Measurements from ENCODE around the gene C4orf50.

C4orf50 gene

DNA sequence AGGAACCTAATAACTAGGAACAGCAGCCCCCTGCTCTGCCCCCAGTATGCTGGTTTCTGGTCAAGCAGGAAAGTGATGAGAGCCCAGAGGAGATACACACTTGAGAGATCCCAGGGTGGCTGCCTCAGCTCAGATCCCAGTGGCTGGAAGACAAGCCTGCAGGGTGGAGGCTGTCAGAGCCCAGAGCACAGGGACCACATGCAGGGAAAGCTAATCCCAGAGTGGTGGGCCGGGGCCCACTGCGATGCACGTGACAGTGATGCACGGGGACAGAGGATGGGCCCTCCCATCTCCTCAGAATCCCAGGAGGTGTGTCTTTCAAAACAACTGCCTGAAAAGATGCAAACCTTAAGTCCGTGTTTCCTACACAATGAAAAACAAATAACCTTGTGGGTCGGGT, 96.2 kb downstream of the C4orf50 start:
- H3K4me3 ChIP-seq (ENCODE audit: severe bottlenecking), result no peak overlapping the region
- H3K27me3 ChIP-seq (ENCODE audit: insufficient read depth, poor library complexity, severe bottlenecking), result no peaks in the 10 kb centered on the region
- no peak overlapping the region for H3K27ac ChIP-seq (ENCODE audit: poor library complexity, severe bottlenecking)
- no peaks in the 10 kb centered on the region for H3K36me3 ChIP-seq (ENCODE audit: low read depth)
- H3K4me1 ChIP-seq (ENCODE audit: insufficient read depth, poor library complexity, severe bottlenecking), result no peaks in the 10 kb centered on the region
- DNase-seq (ENCODE audit: low spot score) (no peak), ATAC-seq (ENCODE audit: low read depth) (no peak)
- TF ChIP-seq CTCF (IDR thresholded peaks at IDR 0.05; ENCODE audit: poor library complexity, severe bottlenecking), result no peak
- no peaks in the 10 kb centered on the region for H3K9me3 ChIP-seq (ENCODE audit: severe bottlenecking)

GRCh38 chr4:5921101-5921980, 96.9 kb downstream of the C4orf50 start:
- no peak for ATAC-seq (ENCODE audit: low read depth)
- H3K4me1 ChIP-seq (ENCODE audit: insufficient read depth, poor library complexity, severe bottlenecking), result no peaks in the 10 kb centered on the region
- no peak for TF ChIP-seq CTCF (IDR thresholded peaks at IDR 0.05; ENCODE audit: poor library complexity, severe bottlenecking)
- no peaks in the 10 kb centered on the region for H3K27me3 ChIP-seq (ENCODE audit: insufficient read depth, poor library complexity, severe bottlenecking)
- H3K27ac ChIP-seq (ENCODE audit: poor library complexity, severe bottlenecking), result no peak overlapping the region
- no peaks in the 10 kb centered on the region for H3K36me3 ChIP-seq (ENCODE audit: low read depth)
- no peaks in the 10 kb centered on the region for H3K9me3 ChIP-seq (ENCODE audit: severe bottlenecking)
- DNase-seq (ENCODE audit: low spot score), result no peak
- H3K4me3 ChIP-seq (ENCODE audit: severe bottlenecking), result no peak overlapping the region

DNA sequence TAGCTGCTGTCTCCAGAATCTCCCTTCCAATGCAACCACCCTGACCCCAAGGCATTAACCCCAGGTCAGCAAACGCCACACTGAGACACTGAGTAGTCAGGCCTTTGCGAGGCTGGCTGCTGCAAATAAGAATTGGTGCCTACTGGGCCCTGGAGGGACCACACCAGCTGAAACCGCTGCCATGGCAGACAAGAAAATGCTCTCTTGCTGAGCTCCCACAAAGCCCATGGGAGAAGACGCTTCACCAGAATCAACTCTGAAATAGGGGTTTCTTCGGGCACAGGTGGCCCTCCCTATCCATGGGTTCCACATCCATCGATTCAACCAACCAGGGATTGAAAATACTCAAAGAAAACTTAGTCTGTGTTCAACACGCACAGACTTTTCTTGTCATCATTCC, 98.7 kb downstream of the C4orf50 start:
- TF ChIP-seq CTCF (IDR thresholded peaks at IDR 0.05; ENCODE audit: poor library complexity, severe bottlenecking), result no peak
- no peak overlapping the region for H3K27ac ChIP-seq (ENCODE audit: poor library complexity, severe bottlenecking)
- no peak for ATAC-seq (ENCODE audit: low read depth)
- H3K36me3 ChIP-seq (ENCODE audit: low read depth), result no peaks in the 10 kb centered on the region
- no peaks in the 10 kb centered on the region for H3K4me1 ChIP-seq (ENCODE audit: insufficient read depth, poor library complexity, severe bottlenecking)
- H3K27me3 ChIP-seq (ENCODE audit: insufficient read depth, poor library complexity, severe bottlenecking), result no peaks in the 10 kb centered on the region
- H3K9me3 ChIP-seq (ENCODE audit: severe bottlenecking), result no peaks in the 10 kb centered on the region
- DNase-seq (ENCODE audit: low spot score), result no peak
- H3K4me3 ChIP-seq (ENCODE audit: severe bottlenecking), result no peak overlapping the region

GRCh38 chr4:5919044-5919443, 99.2 kb downstream of the C4orf50 start:
- DNase-seq (ENCODE audit: low spot score) (no peak), ATAC-seq (ENCODE audit: low read depth) (no peak)
- H3K36me3 ChIP-seq (ENCODE audit: low read depth), result no peaks in the 10 kb centered on the region
- H3K9me3 ChIP-seq (ENCODE audit: severe bottlenecking), result no peaks in the 10 kb centered on the region
- no peaks in the 10 kb centered on the region for H3K27me3 ChIP-seq (ENCODE audit: insufficient read depth, poor library complexity, severe bottlenecking)
- H3K27ac ChIP-seq (ENCODE audit: poor library complexity, severe bottlenecking), result no peak overlapping the region
- H3K4me3 ChIP-seq (ENCODE audit: severe bottlenecking), result no peak overlapping the region
- no peak for TF ChIP-seq CTCF (IDR thresholded peaks at IDR 0.05; ENCODE audit: poor library complexity, severe bottlenecking)
- H3K4me1 ChIP-seq (ENCODE audit: insufficient read depth, poor library complexity, severe bottlenecking), result no peaks in the 10 kb centered on the region

DNA sequence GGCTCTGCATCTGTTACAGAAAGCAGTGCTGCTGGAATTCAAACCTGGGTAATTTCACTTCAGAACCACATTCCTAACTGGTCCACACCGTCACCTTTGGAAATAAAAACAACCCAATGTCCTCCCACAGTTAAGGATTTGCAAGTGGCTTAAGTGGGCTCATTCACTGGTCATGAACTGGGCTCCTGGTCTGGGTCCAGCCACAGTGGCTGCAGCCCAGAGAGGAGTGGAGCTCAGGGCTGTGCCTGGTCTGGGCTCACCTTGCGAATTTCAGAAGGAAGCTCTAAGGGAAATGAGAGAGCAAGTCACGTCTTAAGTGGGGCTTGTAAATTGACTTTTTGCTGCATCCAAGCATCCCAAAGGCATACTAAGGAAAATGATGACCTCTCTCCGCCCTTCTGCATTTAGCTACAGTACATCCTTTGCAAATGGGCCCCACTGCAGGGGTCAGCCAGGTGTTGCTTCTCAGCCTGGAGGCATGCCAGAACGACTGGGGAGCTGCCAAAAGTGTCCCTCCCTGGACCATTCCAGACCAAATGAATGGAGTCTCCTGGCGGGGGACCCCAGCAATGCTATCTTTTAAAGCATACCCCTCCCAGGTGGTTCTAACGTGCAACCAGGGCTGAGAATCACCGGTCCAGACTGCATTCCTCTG, 99.8 kb downstream of the C4orf50 start:
- no peak overlapping the region for H3K27ac ChIP-seq (ENCODE audit: poor library complexity, severe bottlenecking)
- H3K4me3 ChIP-seq (ENCODE audit: severe bottlenecking), result no peak overlapping the region
- no peaks in the 10 kb centered on the region for H3K9me3 ChIP-seq (ENCODE audit: severe bottlenecking)
- H3K36me3 ChIP-seq (ENCODE audit: low read depth), result no peaks in the 10 kb centered on the region
- H3K4me1 ChIP-seq (ENCODE audit: insufficient read depth, poor library complexity, severe bottlenecking), result no peaks in the 10 kb centered on the region
- ATAC-seq (ENCODE audit: low read depth), result no peak
- DNase-seq (ENCODE audit: low spot score), result no peak
- no peak for TF ChIP-seq CTCF (IDR thresholded peaks at IDR 0.05; ENCODE audit: poor library complexity, severe bottlenecking)
- H3K27me3 ChIP-seq (ENCODE audit: insufficient read depth, poor library complexity, severe bottlenecking), result no peaks in the 10 kb centered on the region
